ENCODE results near the gene PROKR1. TPM values are rescaled to one million over a fixed set of nuclear protein-coding genes. Genes with fewer than 3 reads are reported as not detected.
"Not testable (repeated sequence)": the region's sequence is repeated elsewhere in the genome, so short reads cannot be mapped to it uniquely, and the experiment has no call there.

The PROKR1 gene
- total RNA-seq, 1 donor from 2014 or later, result not detected

DNA sequence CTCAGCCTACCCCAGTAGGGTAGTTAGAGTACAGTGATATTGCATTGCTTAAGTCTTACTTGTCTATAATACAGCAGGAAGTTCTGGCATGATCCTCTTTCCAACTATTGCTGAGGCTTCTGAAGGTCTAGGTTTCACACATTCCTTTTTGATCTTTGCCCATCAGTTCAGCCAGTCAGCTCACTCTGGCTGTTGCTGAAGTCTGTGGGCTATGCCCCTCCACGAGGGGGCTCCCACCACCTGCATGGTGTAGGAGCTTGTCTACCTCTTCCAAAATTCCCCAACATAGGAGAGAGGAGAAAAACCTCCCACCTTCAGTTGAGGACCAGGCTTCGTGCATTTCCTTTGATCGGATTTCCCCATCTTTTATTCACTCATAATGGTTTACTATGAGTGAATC lies 26.3 kb downstream of the PROKR1 start:
- DNase-seq (no peak), ATAC-seq (no peak)
- Histone ChIP-seq H3K27ac (no peak overlapping the region), H3K36me3 (no peaks in the 10 kb centered on the region), H3K4me3 (no peak overlapping the region), H3K4me1 (no peaks in the 10 kb centered on the region), H3K9me3 (no peaks in the 10 kb centered on the region), H3K27me3 (no peaks in the 10 kb centered on the region)
- intact Hi-C loops (cut with DNase I), result no loop called here
- TF ChIP-seq, protein P1, sequence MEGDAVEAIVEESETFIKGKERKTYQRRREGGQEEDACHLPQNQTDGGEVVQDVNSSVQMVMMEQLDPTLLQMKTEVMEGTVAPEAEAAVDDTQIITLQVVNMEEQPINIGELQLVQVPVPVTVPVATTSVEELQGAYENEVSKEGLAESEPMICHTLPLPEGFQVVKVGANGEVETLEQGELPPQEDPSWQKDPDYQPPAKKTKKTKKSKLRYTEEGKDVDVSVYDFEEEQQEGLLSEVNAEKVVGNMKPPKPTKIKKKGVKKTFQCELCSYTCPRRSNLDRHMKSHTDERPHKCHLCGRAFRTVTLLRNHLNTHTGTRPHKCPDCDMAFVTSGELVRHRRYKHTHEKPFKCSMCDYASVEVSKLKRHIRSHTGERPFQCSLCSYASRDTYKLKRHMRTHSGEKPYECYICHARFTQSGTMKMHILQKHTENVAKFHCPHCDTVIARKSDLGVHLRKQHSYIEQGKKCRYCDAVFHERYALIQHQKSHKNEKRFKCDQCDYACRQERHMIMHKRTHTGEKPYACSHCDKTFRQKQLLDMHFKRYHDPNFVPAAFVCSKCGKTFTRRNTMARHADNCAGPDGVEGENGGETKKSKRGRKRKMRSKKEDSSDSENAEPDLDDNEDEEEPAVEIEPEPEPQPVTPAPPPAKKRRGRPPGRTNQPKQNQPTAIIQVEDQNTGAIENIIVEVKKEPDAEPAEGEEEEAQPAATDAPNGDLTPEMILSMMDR (IDR thresholded peaks at IDR 0.05), result no peak

DNA sequence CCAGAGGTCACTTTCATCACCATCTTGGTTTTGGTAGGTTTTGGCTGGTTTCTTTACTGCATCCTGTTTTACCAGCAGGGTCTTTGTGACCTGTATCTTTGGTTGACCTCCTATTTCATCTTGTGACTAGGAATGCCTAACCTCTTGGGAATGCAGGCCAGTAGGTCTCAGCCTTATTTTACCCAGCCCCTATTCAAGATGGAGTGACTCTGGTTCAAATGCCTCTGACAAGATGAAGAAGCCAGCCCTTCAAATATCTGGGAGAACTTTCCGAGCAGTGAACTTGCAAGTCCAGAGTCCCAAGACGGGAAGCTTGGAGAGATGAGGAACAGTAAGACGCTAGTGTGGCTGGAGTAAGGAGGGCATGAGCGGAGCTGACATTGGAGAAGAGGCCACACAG lies 28.6 kb downstream of the PROKR1 start:
- Histone ChIP-seq H3K4me1 (no peaks in the 10 kb centered on the region), H3K9me3 (no peaks in the 10 kb centered on the region), H3K4me3 (no peak overlapping the region), H3K27ac (no peak overlapping the region), H3K27me3 (no peaks in the 10 kb centered on the region), H3K36me3 (no peaks in the 10 kb centered on the region)
- TF ChIP-seq, protein P1 (IDR thresholded peaks at IDR 0.05), result no peak
- ATAC-seq, result no peak
- intact Hi-C loops (cut with DNase I), result no loop called here
- no peak for DNase-seq

DNA sequence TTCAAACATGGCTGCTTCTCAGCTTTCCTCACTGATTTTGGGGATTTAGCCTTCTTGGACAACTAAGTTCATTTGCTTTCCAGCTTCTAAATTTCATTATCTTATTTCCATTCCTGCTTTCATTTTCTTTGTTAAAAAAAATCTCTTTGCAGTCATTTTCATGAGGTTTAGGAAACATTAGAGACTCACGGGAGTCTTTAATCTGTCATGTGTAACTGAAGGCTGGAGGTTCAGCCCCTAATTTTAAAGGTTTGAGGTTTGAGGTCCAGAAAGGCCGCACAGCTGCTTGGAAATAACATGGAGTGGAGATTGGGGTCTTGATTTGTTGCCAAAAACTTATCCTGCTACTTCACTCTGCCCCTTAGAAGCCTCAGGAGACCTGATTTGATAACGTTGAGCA lies 30.3 kb downstream of the PROKR1 start:
- H3K4me1 ChIP-seq, result no peaks in the 10 kb centered on the region
- no peaks in the 10 kb centered on the region for H3K9me3 ChIP-seq
- intact Hi-C loops (cut with DNase I), result no loop called here
- DNase-seq (no peak), ATAC-seq (no peak)
- H3K27me3 ChIP-seq, result no peaks in the 10 kb centered on the region
- no peak overlapping the region for H3K27ac ChIP-seq
- H3K4me3 ChIP-seq, result no peak overlapping the region
- H3K36me3 ChIP-seq, result no peaks in the 10 kb centered on the region
- TF ChIP-seq, protein P1 (IDR thresholded peaks at IDR 0.05), result no peak

DNA sequence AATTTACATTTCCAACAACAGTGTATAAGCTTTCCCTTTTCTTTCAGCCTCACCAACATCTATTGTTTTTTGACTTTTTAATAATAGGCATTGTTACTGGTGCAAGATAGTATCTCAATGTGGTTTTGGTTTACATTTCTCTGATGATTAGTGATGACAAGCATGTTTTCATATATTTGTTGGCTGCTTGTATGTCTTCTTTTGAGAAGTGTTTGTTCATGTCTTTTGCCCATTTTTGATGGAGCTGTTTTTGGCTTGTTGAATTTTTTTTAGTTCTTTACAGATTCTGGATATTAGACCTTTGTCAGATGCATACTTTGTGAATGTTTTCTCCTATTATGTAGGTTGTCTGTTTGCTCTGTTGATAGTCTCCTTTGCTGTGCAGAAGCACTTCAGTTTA lies 32.1 kb downstream of the PROKR1 start:
- intact Hi-C loops (cut with DNase I), result no loop called here
- H3K4me3 ChIP-seq, result no peak overlapping the region
- no peaks in the 10 kb centered on the region for H3K36me3 ChIP-seq
- ATAC-seq, result no peak
- H3K4me1 ChIP-seq, result no peaks in the 10 kb centered on the region
- no peak overlapping the region for H3K27ac ChIP-seq
- TF ChIP-seq, protein P1 (IDR thresholded peaks at IDR 0.05), result no peak
- H3K9me3 ChIP-seq, result no peaks in the 10 kb centered on the region
- no peak for DNase-seq
- no peaks in the 10 kb centered on the region for H3K27me3 ChIP-seq

DNA sequence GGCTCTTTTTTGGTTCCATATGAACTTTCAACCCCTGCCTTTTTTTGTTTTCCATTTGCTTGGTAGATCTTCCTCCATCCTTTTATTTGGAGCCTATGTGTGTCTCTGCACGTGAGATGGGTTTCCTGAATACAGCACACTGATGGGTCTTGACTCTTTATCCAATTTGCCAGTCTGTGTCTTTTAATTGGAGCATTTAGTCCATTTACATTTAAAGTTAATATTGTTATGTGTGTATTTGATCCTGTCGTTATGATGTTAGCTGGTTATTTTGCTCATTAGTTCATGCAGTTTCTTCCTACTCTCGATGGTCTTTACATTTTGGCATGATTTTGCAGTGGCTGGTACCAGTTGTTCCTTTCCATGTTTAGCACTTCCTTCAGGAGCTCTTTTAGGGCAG lies 34.5 kb downstream of the PROKR1 start:
- DNase-seq; H3K36me3 ChIP-seq; ATAC-seq; H3K27me3 ChIP-seq; intact Hi-C loops (cut with DNase I); H3K9me3 ChIP-seq; H3K4me1 ChIP-seq; H3K4me3 ChIP-seq; H3K27ac ChIP-seq: not testable (repeated sequence)

DNA sequence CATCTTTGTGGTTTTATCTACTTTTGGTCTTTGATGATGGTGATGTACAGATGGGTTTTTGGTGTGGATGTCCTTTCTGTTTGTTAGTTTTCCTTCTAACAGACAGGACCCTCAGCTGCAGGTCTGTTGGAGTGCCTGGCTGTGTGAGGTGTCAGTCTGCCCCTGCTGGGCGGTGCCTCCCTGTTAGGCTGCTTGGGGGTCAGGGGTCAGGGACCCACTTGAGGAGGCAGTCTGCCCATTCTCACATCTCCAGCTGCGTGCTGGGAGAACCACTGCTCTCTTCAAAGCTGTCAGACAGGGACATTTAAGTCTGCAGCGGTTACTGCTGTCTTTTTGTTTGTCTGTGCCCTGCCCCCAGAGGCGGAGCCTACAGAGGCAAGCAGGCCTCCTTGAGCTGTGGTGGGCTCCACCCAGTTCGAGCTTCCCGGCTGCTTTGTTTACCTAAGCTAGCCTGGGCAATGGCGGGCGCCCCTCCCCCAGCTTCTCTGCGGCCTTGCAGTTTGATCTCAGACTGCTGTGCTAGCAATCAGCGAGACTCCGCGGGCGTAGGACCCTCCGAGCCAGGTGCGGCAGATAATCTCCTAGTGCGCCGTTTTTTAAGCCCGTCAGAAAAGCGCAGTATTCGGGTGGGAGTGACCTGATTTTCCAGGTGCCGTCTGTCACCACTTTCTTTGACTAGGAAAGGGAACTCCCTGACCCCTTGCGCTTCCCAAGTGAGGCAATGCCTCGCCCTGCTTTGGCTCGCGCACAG lies 36.0 kb downstream of the PROKR1 start:
- H3K4me1 ChIP-seq; H3K36me3 ChIP-seq; H3K27me3 ChIP-seq; H3K9me3 ChIP-seq; intact Hi-C loops (cut with DNase I); ATAC-seq: not testable (repeated sequence)
- Histone ChIP-seq H3K27ac (peak overlapping the region; percentile 36), H3K4me3 (peak overlapping the region; percentile 38)
- peak; percentile 75 for DNase-seq

DNA sequence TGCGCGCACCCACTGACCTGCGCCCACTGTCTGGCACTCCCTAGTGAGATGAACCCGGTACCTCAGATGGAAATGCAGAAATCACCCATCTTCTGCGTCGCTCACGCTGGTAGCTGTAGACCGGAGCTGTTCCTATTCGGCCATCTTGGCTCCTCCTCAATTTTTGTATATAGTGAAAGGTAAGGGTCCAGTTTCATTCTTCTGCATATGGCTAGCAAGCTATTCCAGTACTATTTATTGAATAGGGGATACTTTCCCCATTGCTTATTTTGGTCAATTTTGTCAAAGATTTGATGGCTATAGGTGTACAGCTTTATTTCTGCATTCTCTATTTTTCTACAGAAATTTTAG lies 36.5 kb downstream of the PROKR1 start:
- intact Hi-C loops (cut with DNase I); H3K4me1 ChIP-seq; DNase-seq; H3K9me3 ChIP-seq; ATAC-seq; H3K27me3 ChIP-seq; H3K36me3 ChIP-seq: not testable (repeated sequence)
- Histone ChIP-seq H3K4me3 (peak overlapping the region; percentile 38), H3K27ac (peak overlapping the region; percentile 36)

Data from upper lobe of right lung (tissue), 1 donor.